ENCODE results near the gene IL4R. TPM values are rescaled to one million over a fixed set of nuclear protein-coding genes. Genes with fewer than 3 reads are reported as not detected.

Gene IL4R
- total and polyA plus RNA-seq, 2 donors (not counting 1 experiment from before 2014, with no cell fraction given): 17.1 to 23.6 TPM

GRCh38 chr16:27290562-27290961, 23.2 kb upstream of the IL4R start:
- Histone ChIP-seq H3K79me2 (ENCODE audit: control insufficient read depth, insufficient read depth, low read length) (no peaks in the 10 kb centered on the region), H2AFZ (ENCODE audit: low read length) (no peak overlapping the region), H3K27me3 (ENCODE audit: control insufficient read depth, insufficient read depth, low read length) (no peaks in the 10 kb centered on the region), H3K4me1 (ENCODE audit: control insufficient read depth, extremely low read depth, insufficient read depth, low read length) (peaks cover 6% of the 10 kb centered on the region), H3K4me3 (replicated peaks in 1 of 4; ENCODE audit: control extremely low read depth in 1 of 4, insufficient read depth in 1 of 4, low read depth in 3 of 4, low read length in 4 of 4) (no peak overlapping the region), H3K36me3 (ENCODE audit: control insufficient read depth, insufficient read depth, low read length) (no peaks in the 10 kb centered on the region), H4K20me1 (ENCODE audit: control insufficient read depth, extremely low read depth, insufficient read depth, low read length) (no peaks in the 10 kb centered on the region), H3K4me2 (ENCODE audit: extremely low read depth, insufficient read depth, low read length) (no peak overlapping the region), H3K27ac (ENCODE audit: insufficient read depth, low read length) (no peak overlapping the region), H3K9me3 (ENCODE audit: control insufficient read depth, insufficient read depth, low read depth, low read length) (no peaks in the 10 kb centered on the region), H3K9ac (ENCODE audit: insufficient read depth, low read length) (no peak overlapping the region)
- no peak for DNase-seq (ENCODE audit: low read depth in 2 of 2)
- no peak for TF ChIP-seq EZH2 (IDR thresholded peaks at IDR 0.05; ENCODE audit: low read length, missing control alignments)
- TF ChIP-seq CTCF (conservative IDR thresholded peaks at IDR 0.05 in 1 of 2, IDR thresholded peaks at IDR 0.05 in 1 of 2; ENCODE audit: low read depth in 1 of 2, low read length in 2 of 2): no peak

DNA sequence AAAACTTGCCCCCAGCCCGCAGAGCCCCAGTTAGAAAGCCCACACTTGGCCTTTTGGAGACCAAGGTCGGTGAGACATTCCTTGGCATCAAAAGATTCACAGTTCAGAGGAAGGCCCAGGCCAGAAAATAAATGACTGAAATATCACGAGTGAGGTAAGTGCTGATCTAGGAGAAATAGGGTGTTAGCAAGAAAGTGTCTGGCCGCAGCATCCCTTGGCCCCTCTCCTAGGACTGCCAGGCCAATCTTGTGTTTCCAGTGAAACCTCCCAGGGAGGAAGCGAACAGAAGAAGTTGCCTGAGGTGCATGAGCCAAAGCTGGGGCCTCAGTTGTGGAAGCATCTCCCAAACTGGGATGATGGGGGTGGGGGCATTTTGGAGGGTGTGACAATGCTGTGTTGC, 22.7 kb upstream of the IL4R start:
- Histone ChIP-seq H3K79me2 (ENCODE audit: control insufficient read depth, insufficient read depth, low read length) (no peaks in the 10 kb centered on the region), H3K27me3 (ENCODE audit: control insufficient read depth, insufficient read depth, low read length) (no peaks in the 10 kb centered on the region), H3K4me1 (ENCODE audit: control insufficient read depth, extremely low read depth, insufficient read depth, low read length) (peaks cover 5% of the 10 kb centered on the region), H3K36me3 (ENCODE audit: control insufficient read depth, insufficient read depth, low read length) (no peaks in the 10 kb centered on the region), H3K27ac (ENCODE audit: insufficient read depth, low read length) (no peak overlapping the region), H2AFZ (ENCODE audit: low read length) (no peak overlapping the region), H3K9me3 (ENCODE audit: control insufficient read depth, insufficient read depth, low read depth, low read length) (no peaks in the 10 kb centered on the region), H3K4me3 (replicated peaks in 1 of 4; ENCODE audit: control extremely low read depth in 1 of 4, insufficient read depth in 1 of 4, low read depth in 3 of 4, low read length in 4 of 4) (no peak overlapping the region), H4K20me1 (ENCODE audit: control insufficient read depth, extremely low read depth, insufficient read depth, low read length) (no peaks in the 10 kb centered on the region), H3K4me2 (ENCODE audit: extremely low read depth, insufficient read depth, low read length) (no peak overlapping the region), H3K9ac (ENCODE audit: insufficient read depth, low read length) (no peak overlapping the region)
- no peak for TF ChIP-seq EZH2 (IDR thresholded peaks at IDR 0.05; ENCODE audit: low read length, missing control alignments)
- no peak for TF ChIP-seq CTCF (conservative IDR thresholded peaks at IDR 0.05 in 1 of 2, IDR thresholded peaks at IDR 0.05 in 1 of 2; ENCODE audit: low read depth in 1 of 2, low read length in 2 of 2)
- no peak for DNase-seq (ENCODE audit: low read depth in 2 of 2)

DNA sequence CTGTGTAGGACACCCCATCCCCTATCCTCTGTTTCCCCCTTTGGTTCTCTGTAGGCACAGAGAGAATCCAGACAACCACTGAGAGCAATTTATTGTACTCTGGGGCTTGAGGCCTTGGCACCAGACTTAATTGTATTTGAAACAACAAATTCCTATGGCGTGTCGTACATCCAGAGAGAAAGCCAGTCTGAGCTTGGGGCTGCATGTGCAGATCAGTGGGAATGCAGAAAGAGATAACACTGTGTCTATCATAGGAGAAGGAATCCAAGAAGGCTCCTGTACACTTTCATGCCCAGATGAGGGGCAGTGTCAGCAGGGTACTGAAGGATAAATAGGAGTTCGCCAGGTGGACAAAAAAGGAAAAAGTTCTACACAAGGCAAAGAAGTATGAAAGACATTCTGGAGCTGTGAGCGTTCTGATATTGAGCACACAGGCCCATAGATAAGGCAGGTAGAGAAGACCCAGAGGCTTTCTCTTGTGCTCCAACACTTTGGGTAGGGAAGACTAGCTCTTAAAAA, 22.0 kb upstream of the IL4R start:
- TF ChIP-seq CTCF (conservative IDR thresholded peaks at IDR 0.05 in 1 of 2, IDR thresholded peaks at IDR 0.05 in 1 of 2; ENCODE audit: low read depth in 1 of 2, low read length in 2 of 2) (no peak), EZH2 (IDR thresholded peaks at IDR 0.05; ENCODE audit: low read length, missing control alignments) (no peak)
- no peaks in the 10 kb centered on the region for H3K36me3 ChIP-seq (ENCODE audit: control insufficient read depth, insufficient read depth, low read length)
- H3K4me1 ChIP-seq (ENCODE audit: control insufficient read depth, extremely low read depth, insufficient read depth, low read length): peaks cover 2% of the 10 kb centered on the region
- no peaks in the 10 kb centered on the region for H3K27me3 ChIP-seq (ENCODE audit: control insufficient read depth, insufficient read depth, low read length)
- H3K9me3 ChIP-seq (ENCODE audit: control insufficient read depth, insufficient read depth, low read depth, low read length): no peaks in the 10 kb centered on the region
- H4K20me1 ChIP-seq (ENCODE audit: control insufficient read depth, extremely low read depth, insufficient read depth, low read length): no peaks in the 10 kb centered on the region
- no peak overlapping the region for H3K4me2 ChIP-seq (ENCODE audit: extremely low read depth, insufficient read depth, low read length)
- no peak overlapping the region for H3K27ac ChIP-seq (ENCODE audit: insufficient read depth, low read length)
- H3K79me2 ChIP-seq (ENCODE audit: control insufficient read depth, insufficient read depth, low read length): no peaks in the 10 kb centered on the region
- no peak overlapping the region for H3K4me3 ChIP-seq (replicated peaks in 1 of 4; ENCODE audit: control extremely low read depth in 1 of 4, insufficient read depth in 1 of 4, low read depth in 3 of 4, low read length in 4 of 4)
- no peak overlapping the region for H3K9ac ChIP-seq (ENCODE audit: insufficient read depth, low read length)
- no peak overlapping the region for H2AFZ ChIP-seq (ENCODE audit: low read length)
- DNase-seq (ENCODE audit: low read depth in 2 of 2): no peak

Data from fibroblast of lung (primary cell).